Measurements from ENCODE around the gene PMP22.

DNA sequence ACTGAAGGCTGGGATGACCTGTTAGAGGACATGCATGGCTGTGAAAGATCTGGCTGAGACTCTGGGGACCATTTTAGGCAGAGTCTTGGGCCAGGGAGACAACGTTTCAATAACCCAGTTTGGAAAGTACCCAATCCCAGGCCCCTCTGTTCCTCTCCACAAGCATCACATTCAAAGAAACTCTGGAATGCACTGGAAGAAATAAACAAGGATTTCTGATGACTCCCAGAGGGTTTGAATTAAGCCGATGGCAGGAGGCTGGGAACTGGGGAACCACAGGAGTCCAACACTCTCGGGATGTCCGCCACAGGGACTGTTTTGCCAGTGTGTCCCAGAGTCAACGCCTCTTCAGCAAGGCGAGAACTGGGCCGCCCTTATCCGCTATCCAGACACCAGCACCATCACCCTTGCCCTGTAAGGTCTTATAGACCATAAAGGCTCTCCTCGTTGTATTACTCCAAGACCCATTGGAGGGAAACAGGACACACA is 3.3 kb downstream of the PMP22 start:
- TF ChIP-seq CTCF (IDR thresholded peaks at IDR 0.05) (no peak), POLR2A (IDR thresholded peaks at IDR 0.05) (no peak)

Data from vagina (tissue), 2 donors.